MV-4-11 (cell line): Measurements from ENCODE around the gene FIP1L1.
"Not testable (repeated sequence)": the region's sequence is repeated elsewhere in the genome, so short reads cannot be mapped to it uniquely, and the experiment has no call there.

Experiments
- DNase-seq: peaks from one replicate; lab custom pipeline; 2025; lab: John Stamatoyannopoulos, UW

Gene FIP1L1

GRCh38 chr4:53376900-53377299 is 541 bp upstream of the FIP1L1 start:
- DNase-seq = peak; percentile 22

GRCh38 chr4:53378171-53378482 is 686 bp downstream of the FIP1L1 start:
- DNase-seq = no peak

GRCh38 chr4:53380221-53380620 is 2.8 kb downstream of the FIP1L1 start:
- no peak for DNase-seq

- not testable (repeated sequence) for DNase-seq
These were observed 32.0 kb downstream of the FIP1L1 start for GRCh38 chr4:53409479-53409878.

- DNase-seq = no peak
These were observed 41.8 kb downstream of the FIP1L1 start for GRCh38 chr4:53419208-53419607.

GRCh38 chr4:53421791-53422190 is 44.4 kb downstream of the FIP1L1 start:
- DNase-seq = no peak

GRCh38 chr4:53422367-53422766 is 44.9 kb downstream of the FIP1L1 start:
- no peak for DNase-seq

- DNase-seq = no peak
These were observed 46.8 kb downstream of the FIP1L1 start for GRCh38 chr4:53424280-53424679.

GRCh38 chr4:53427366-53427765 is 49.9 kb downstream of the FIP1L1 start:
- no peak for DNase-seq

- DNase-seq = peak; percentile 33
These were observed 53.6 kb downstream of the FIP1L1 start for GRCh38 chr4:53431052-53431451.

GRCh38 chr4:53432528-53433424 is 55.3 kb downstream of the FIP1L1 start:
- no peak for DNase-seq

- DNase-seq = peak; percentile 8
These were observed 58.8 kb downstream of the FIP1L1 start for GRCh38 chr4:53436251-53436650.

- DNase-seq = no peak
These were observed 64.1 kb downstream of the FIP1L1 start for GRCh38 chr4:53441564-53441963.

- no peak for DNase-seq
These were observed 67.5 kb downstream of the FIP1L1 start for GRCh38 chr4:53444954-53445353.

- no peak for DNase-seq
These were observed 73.3 kb downstream of the FIP1L1 start for GRCh38 chr4:53450773-53451172.

GRCh38 chr4:53453385-53453784 is 75.9 kb downstream of the FIP1L1 start:
- DNase-seq = no peak

- no peak for DNase-seq
These were observed 78.3 kb downstream of the FIP1L1 start for GRCh38 chr4:53455766-53456165.

- no peak for DNase-seq
These were observed 78.7 kb downstream of the FIP1L1 start for GRCh38 chr4:53456178-53456577.

GRCh38 chr4:53459548-53459947 is 82.1 kb downstream of the FIP1L1 start:
- DNase-seq = no peak

GRCh38 chr4:53461244-53461643 is 83.8 kb downstream of the FIP1L1 start:
- DNase-seq = no peak

- no peak for DNase-seq
These were observed 85.9 kb downstream of the FIP1L1 start for GRCh38 chr4:53463340-53463739.

- DNase-seq = no peak
These were observed 87.8 kb downstream of the FIP1L1 start for GRCh38 chr4:53465281-53465680.

GRCh38 chr4:53465891-53466290 is 88.5 kb downstream of the FIP1L1 start:
- DNase-seq = no peak

GRCh38 chr4:53466576-53466975 is 89.1 kb downstream of the FIP1L1 start:
- DNase-seq = not testable (repeated sequence)
